Measurements from ENCODE around the gene XIRP2. TPM values are rescaled to one million over a fixed set of nuclear protein-coding genes. Genes with fewer than 3 reads are reported as not detected.
"Not testable (repeated sequence)": the region's sequence is repeated elsewhere in the genome, so short reads cannot be mapped to it uniquely, and the experiment has no call there.

XIRP2 gene
- polyA plus RNA-seq, 2 of the 4 experiments (the other 2 are of a cell fraction): not detected

DNA sequence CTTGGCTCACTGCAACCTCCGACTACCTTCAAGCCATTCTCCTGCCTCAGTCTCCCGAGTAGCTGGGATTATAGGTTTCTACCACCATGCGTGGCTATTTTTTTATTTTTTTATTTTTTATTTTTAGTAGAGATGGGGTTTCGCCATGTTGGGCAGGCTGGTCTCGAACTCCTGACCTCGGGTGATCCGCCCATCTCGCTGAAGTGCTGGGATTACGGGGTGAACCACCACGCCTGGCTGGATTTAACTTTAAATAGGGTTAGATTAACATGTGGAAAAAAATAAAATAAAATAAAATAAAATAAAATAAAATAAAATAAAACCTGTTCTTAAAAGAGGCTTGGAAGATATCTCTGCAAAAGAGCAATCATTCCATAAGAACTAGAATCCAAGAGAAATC is 170.9 kb downstream of the XIRP2 start:
- Histone ChIP-seq H3K4me3 (no peak overlapping the region), H3K4me1 (no peaks in the 10 kb centered on the region), H3K9me3 (peaks cover 2% of the 10 kb centered on the region; the same call in 1 of the 3 replicates), H3K4me2 (no peak overlapping the region), H3K27ac (no peak overlapping the region)
- POLR2A ChIA-PET: no interaction called here
- TF ChIP-seq PHF8 (IDR thresholded peaks at IDR 0.05; ENCODE audit: borderline replicate concordance, low read depth): no peak
- TF ChIP-seq ZSCAN20 (CRISPR knock-in tag; IDR thresholded peaks at IDR 0.05): no peak
- TF ChIP-seq POLR2A (IDR thresholded peaks at IDR 0.05; ENCODE audit: low read length): no peak
- no peak for TF ChIP-seq FOSL2 (IDR thresholded peaks at IDR 0.05)
- no peak for TF ChIP-seq FOSL2 (CRISPR knock-in tag; IDR thresholded peaks at IDR 0.05)
- no peak for TF ChIP-seq CHD4 (IDR thresholded peaks at IDR 0.05; ENCODE audit: borderline replicate concordance)
- no peak for TF ChIP-seq USF2 (IDR thresholded peaks at IDR 0.05)
- TF ChIP-seq, protein P1, sequence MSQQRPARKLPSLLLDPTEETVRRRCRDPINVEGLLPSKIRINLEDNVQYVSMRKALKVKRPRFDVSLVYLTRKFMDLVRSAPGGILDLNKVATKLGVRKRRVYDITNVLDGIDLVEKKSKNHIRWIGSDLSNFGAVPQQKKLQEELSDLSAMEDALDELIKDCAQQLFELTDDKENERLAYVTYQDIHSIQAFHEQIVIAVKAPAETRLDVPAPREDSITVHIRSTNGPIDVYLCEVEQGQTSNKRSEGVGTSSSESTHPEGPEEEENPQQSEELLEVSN (IDR thresholded peaks at IDR 0.05; ENCODE audit: borderline replicate concordance, low read depth): no peak
- TF ChIP-seq RNF2 (IDR thresholded peaks at IDR 0.05; ENCODE audit: borderline replicate concordance, low read depth): no peak
- no peak for TF ChIP-seq HOXB5 (CRISPR knock-in tag; IDR thresholded peaks at IDR 0.05)
- no peak for TF ChIP-seq CBX2 (IDR thresholded peaks at IDR 0.05; ENCODE audit: borderline replicate concordance, low read depth)
- 29% methylated on average over 10 of the region's 10 CpGs for WGBS (ENCODE audit: missing lambda C conversion rate)
- DNase-seq (ENCODE audit: low read depth in 1 of 2, low spot score in 1 of 2) (no peak), ATAC-seq (no peak), FAIRE-seq (no peak)
- CTCF ChIA-PET: interaction anchor here (0.6 kb wide), 1 partner anchor 733 kb away, joined by 4 read pairs; no protein-coding TSS in a partner anchor

DNA sequence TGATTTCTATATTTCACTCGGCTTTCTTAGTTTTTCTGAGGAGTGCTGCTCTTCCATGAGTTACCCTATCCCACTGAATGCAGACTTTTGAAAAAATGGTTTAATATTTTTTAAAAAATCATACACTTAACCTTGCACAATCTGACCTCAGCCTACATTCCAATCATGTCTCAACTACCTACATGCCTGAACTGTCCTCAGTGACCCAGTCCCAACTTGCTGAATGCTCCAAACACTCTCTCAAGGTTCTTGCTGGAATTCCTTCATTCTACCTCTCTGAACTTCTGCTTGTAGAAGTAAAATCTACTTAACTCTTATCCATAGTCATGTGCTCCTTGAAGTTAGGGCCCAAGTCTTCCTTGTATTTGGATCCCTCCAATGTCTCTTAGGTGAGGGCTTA is 181.6 kb downstream of the XIRP2 start:
- Histone ChIP-seq H3K27ac (no peak overlapping the region), H3K9me3 (no peaks in the 10 kb centered on the region), H3K4me3 (no peak overlapping the region), H3K4me2 (no peak overlapping the region), H3K4me1 (no peaks in the 10 kb centered on the region)
- CTCF ChIA-PET: no interaction called here
- ATAC-seq (no peak), FAIRE-seq (no peak), DNase-seq (ENCODE audit: low read depth in 1 of 2, low spot score in 1 of 2) (no peak)
- POLR2A ChIA-PET: no interaction called here
- TF ChIP-seq MYC (IDR thresholded peaks at IDR 0.05; ENCODE audit: borderline replicate concordance, low read length) (no peak), ESRRA (IDR thresholded peaks at IDR 0.05; ENCODE audit: borderline replicate concordance, low read length) (no peak), KDM5A (IDR thresholded peaks at IDR 0.05) (no peak), MAZ (IDR thresholded peaks at IDR 0.05; ENCODE audit: borderline replicate concordance, low read depth, low read length) (no peak), USF2 (IDR thresholded peaks at IDR 0.05) (no peak), HOXB13 (CRISPR knock-in tag; IDR thresholded peaks at IDR 0.05; ENCODE audit: low read depth) (no peak), HOXB5 (CRISPR knock-in tag; IDR thresholded peaks at IDR 0.05) (no peak), EHF (CRISPR knock-in tag; IDR thresholded peaks at IDR 0.05) (no peak), KDM1A (IDR thresholded peaks at IDR 0.05; ENCODE audit: low read depth) (no peak), CBX2 (IDR thresholded peaks at IDR 0.05; ENCODE audit: borderline replicate concordance, low read depth) (no peak)
- TF ChIP-seq, protein P2, sequence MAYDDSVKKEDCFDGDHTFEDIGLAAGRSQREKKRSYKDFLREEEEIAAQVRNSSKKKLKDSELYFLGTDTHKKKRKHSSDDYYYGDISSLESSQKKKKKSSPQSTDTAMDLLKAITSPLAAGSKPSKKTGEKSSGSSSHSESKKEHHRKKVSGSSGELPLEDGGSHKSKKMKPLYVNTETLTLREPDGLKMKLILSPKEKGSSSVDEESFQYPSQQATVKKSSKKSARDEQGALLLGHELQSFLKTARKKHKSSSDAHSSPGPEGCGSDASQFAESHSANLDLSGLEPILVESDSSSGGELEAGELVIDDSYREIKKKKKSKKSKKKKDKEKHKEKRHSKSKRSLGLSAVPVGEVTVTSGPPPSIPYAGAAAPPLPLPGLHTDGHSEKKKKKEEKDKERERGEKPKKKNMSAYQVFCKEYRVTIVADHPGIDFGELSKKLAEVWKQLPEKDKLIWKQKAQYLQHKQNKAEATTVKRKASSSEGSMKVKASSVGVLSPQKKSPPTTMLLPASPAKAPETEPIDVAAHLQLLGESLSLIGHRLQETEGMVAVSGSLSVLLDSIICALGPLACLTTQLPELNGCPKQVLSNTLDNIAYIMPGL (CRISPR knock-in tag; IDR thresholded peaks at IDR 0.05; ENCODE audit: borderline replicate concordance): no peak
- TF ChIP-seq, protein P3, sequence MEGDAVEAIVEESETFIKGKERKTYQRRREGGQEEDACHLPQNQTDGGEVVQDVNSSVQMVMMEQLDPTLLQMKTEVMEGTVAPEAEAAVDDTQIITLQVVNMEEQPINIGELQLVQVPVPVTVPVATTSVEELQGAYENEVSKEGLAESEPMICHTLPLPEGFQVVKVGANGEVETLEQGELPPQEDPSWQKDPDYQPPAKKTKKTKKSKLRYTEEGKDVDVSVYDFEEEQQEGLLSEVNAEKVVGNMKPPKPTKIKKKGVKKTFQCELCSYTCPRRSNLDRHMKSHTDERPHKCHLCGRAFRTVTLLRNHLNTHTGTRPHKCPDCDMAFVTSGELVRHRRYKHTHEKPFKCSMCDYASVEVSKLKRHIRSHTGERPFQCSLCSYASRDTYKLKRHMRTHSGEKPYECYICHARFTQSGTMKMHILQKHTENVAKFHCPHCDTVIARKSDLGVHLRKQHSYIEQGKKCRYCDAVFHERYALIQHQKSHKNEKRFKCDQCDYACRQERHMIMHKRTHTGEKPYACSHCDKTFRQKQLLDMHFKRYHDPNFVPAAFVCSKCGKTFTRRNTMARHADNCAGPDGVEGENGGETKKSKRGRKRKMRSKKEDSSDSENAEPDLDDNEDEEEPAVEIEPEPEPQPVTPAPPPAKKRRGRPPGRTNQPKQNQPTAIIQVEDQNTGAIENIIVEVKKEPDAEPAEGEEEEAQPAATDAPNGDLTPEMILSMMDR (IDR thresholded peaks at IDR 0.05): no peak
- 5% methylated on average over 1 of the region's 1 CpG for WGBS (ENCODE audit: missing lambda C conversion rate)

GRCh38 chr2:167075708-167076107 is 187.4 kb downstream of the XIRP2 start:
- 61% methylated on average over 8 of the region's 8 CpGs for WGBS (ENCODE audit: missing lambda C conversion rate)
- DNase-seq (ENCODE audit: low read depth in 1 of 2, low spot score in 1 of 2); CTCF ChIA-PET; H3K4me3 ChIP-seq; POLR2A ChIA-PET; FAIRE-seq; H3K9me3 ChIP-seq; H3K4me2 ChIP-seq; H3K27ac ChIP-seq; ATAC-seq; H3K4me1 ChIP-seq: not testable (repeated sequence)

DNA sequence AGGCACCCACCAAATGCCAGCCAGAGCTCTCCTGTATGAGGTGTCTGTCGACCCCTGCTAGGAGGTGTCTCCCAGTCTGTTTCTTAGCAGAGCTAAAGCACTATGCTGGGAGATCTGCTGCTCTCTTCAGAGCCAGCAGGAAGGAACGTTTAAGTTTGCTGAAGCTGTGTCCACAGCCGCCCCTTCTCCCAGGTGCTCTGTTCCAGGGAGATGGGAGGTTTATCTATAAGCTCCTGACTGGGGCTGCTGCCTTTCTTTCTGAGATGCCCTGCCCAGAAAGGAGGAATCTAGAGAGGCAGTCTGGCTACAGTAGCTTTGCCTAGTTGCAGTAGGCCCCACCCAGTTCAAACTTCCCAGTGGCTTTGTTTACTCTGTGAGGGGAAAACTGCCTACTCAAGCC is 210.7 kb downstream of the XIRP2 start:
- POLR2A ChIA-PET; H3K4me2 ChIP-seq; H3K27ac ChIP-seq; H3K4me3 ChIP-seq; ATAC-seq; DNase-seq (ENCODE audit: low read depth in 1 of 2, low spot score in 1 of 2); FAIRE-seq; H3K4me1 ChIP-seq; H3K9me3 ChIP-seq: not testable (repeated sequence)
- CTCF ChIA-PET: interaction anchor here (1.2 kb wide), 1 partner anchor 1020 kb away, joined by 3 read pairs; no protein-coding TSS in a partner anchor
- WGBS (ENCODE audit: missing lambda C conversion rate): no CpG with 5 or more reads among the region's 3 CpGs
